HG03039 (cell line): Measurements from ENCODE around the gene ARHGEF12.
A peak's percentile ranks its signal among the peaks of the same experiment; 100 is the strongest.

Source experiments
- ATAC-seq: cut with Tn5 transposase; IDR thresholded peaks from one replicate; pipeline ENCODE4 v1.9.1; 2021; ENCODE audit warnings: mild to moderate bottlenecking, moderate library complexity; ENCODE audit not compliant: unreplicated experiment

ARHGEF12 gene

DNA sequence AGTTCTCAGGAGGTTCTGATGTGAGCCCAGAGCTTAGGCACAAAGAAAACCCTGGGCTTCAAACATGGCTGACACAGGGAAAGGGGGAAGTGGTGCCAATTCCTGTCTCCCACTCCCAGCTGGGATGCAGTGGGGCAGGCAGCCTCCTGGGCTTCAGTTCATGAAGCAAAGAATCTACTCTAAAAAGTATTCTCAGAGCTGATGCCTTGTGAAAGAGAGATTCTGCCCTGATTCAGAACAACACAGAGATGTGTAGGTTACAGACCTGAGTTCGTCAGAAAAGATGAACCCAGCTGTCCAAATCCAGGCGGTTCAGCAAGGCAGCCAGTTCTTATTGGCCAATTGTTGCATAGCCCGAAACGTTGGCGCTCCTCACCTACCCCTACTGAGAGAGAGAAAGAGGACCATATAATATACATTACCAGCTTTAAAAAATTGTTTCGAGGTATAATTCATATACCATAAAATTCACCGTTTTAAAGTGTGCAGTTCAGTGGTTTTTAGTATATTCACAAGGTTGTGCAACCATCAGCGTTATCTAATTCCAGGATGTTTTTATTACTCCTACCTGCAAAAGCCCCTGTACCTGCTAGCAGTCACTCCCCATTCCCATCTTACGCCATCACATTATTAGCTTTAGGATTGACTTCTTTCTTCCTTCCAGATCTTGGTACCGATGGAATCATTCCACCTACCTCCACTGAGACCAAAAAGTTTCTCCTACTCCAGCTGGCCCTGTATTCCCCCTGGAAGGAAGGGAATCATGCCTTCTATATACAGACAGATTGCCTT lies 18.3 kb upstream of the ARHGEF12 start:
- ATAC-seq = no peak

DNA sequence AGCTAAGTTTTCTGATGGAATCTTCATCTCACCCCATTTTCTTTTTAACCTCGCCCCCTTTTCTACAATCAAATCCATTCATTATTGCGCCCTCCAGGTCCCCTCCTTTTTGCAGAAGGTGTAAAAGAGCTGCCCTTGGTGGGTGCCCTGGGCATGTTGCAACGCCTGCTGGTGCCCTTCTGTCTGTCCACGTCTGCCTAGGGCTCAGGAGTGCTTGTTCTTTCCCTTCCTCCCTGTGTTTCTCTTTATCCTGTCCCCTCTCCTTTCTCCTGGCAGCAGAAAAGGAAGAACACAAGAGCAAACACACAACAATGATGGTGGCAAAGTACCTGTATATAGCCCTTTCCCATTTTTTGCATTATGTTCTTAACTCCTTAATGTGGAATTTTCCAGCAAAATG lies 17.3 kb upstream of the ARHGEF12 start:
- no peak for ATAC-seq

DNA sequence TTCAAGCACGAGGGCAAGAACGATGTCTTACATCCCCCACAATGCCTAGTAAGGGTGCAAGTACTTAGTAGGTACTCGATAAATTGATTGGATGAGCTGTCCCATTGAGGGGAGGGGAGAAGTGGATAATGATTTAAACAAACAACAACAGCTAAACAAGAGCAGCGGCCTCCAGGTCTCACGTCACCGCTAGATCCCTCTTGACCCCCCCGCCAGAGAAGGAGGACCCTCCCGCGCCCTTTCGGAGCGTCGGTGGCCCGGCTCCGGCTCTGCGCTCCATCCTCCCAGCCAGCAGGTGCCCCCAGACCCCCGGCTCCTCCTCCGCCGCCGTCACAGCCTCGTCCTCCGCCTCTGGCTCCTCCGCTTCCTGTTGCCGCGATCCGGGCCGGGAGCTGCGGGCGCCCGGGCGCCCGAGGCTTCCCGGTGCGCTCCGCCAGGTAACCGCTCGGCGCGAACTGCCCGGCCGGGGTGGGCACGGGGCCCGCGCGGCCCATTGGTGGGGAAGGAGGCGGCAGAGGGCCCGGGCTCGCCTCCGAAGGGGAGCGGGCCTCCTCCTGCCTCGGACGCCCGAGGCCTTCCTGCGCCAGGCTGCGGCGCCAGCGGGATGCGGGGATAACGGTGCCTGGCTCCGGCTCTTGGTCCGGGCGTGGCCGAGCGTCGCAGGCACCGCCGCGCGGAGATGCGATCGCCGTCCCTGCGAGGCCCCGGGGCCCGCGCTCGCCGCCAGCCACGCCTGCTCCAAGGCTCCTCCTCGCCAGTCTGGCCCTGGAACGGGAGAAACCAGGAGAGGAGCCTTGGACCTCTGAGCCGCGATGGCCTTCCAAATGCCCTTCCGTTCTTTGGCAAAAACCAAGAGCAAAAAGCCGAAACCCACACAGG lies 11.0 kb upstream of the ARHGEF12 start, which contains the start of gene TLCD5:
Gene TLCD5 (plus strand): TSS at position 368 of the 879 bp plus-strand sequence. CDS start 2,143 bp downstream, outside the sequence.
- peak; percentile 49 for ATAC-seq

- ATAC-seq = no peak
Observed at GRCh38 chr11:120326228-120326627, 10.0 kb upstream of the ARHGEF12 start.

DNA sequence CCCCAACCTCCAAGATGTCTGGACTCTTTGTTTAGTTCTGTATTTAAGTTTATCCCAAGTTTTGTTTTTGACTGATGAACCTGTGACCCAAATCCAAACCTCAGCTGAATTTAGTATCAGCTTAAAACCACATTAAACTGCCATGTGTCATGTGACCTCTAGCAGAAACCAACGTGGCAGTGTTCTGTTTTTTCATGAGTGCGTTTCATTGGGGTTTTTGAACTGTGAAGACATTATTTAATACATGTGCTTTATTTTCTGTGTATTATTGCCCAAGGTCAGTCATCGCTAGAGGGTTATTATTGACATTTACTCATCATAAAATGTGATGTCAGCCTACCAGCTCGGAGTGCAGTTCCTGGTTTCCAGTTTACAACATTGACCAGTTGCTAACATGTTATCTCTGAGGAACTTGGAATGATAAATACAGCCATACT lies 9.3 kb upstream of the ARHGEF12 start:
- no peak for ATAC-seq

GRCh38 chr11:120327311-120327710 lies 8.9 kb upstream of the ARHGEF12 start:
- no peak for ATAC-seq

DNA sequence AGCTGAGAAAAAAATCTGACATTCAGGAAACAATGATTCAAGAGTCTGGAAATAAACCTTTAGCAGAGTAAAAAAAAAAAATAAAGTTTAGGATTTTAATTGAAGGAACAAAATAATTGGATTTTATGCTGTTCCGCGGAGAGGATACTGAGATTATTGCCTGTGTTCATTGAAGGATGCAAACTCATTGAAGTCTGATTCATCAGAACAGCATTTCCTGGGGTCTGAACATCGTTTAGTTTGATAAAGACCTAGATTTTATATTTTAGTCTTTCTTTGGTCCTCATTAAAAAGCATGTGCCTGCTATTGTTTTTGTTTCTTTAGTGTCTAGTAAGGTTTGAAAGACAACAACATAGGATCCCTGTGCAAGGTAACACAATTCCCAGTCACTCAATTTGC lies 6.7 kb upstream of the ARHGEF12 start:
- ATAC-seq = no peak

DNA sequence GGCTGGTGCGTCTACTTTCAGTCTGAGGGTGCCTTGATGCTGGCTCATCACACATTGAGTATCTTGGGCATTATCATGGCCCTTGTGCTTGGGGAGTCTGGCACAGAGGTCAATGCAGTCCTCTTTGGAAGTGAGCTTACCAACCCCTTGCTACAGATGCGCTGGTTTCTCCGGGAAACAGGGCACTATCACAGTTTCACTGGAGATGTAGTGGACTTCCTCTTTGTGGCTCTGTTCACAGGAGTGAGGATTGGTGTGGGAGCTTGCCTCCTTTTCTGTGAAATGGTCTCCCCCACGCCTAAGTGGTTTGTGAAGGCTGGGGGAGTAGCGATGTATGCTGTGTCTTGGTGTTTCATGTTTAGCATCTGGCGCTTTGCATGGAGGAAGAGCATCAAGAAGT lies 6.2 kb upstream of the ARHGEF12 start:
- no peak for ATAC-seq

- ATAC-seq = no peak
Observed at GRCh38 chr11:120331301-120331996, 4.8 kb upstream of the ARHGEF12 start.

- ATAC-seq = no peak
Observed at GRCh38 chr11:120332822-120333716, 3.1 kb upstream of the ARHGEF12 start.

- no peak for ATAC-seq
Observed at GRCh38 chr11:120333801-120334200, 2.4 kb upstream of the ARHGEF12 start.

DNA sequence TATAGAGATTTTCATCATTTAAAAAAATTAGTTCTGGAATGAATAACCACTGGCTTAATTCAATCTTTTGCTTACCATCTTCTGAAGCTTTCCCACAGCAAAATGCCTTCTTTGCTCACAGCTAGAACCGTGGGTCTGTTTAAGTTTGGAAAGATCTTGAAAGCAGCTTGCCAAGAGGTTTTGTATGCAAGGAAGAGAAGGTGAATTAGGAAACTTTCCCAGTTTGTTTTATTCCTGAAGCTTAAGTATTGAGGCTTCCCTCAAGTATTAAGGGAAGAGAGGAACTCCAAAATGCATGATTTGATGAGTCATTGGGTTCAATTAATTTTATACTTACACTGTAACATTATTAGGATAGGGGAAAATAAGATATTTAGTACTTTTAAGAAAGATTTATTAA lies 1.9 kb upstream of the ARHGEF12 start:
- no peak for ATAC-seq

GRCh38 chr11:120334894-120335462 lies 1.2 kb upstream of the ARHGEF12 start:
- no peak for ATAC-seq

- ATAC-seq = peak; percentile 12
Observed at GRCh38 chr11:120335556-120335907, 681 bp upstream of the ARHGEF12 start.

GRCh38 chr11:120336641-120337354 lies 585 bp downstream of the ARHGEF12 start:
- no peak for ATAC-seq

GRCh38 chr11:120337355-120338106 lies 1.3 kb downstream of the ARHGEF12 start:
- no peak for ATAC-seq

DNA sequence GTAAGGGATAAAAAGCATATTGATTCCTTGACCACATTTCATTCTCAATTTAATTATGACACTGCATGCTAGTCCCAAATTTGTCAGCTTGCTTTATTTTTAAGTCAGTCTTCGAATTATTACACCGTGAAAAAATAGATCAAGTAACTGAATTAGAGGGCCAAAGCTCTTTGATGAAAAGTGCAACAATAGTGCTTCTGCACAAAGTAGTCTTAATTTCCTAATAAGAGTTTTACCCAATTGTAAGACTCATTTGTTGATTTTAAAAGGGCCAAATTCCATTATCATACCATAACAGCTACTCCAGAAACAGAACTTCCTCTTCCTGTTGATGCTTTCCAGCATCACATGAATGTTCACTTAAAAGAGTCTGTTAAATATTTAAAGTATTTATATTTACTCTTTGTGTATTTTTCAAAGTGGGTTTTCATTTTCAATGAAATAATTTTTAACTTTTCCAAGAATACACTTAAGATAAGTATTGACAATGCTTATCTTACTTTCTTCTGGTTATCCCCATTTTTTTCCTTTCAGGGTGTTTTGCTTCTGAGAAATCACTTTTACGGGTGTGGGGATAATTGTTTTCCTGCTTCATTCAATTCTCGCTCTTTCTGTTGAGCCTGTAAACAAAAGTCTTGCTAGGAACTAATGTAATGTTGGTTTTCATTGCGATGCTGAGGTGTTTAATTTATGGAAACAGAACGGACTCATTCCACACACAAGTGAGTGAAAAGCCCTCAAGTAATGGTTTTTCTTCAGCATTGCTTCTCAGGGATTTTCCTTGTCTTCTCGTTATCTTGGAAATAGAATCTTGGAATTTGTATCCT lies 2.1 kb downstream of the ARHGEF12 start:
- ATAC-seq = no peak

DNA sequence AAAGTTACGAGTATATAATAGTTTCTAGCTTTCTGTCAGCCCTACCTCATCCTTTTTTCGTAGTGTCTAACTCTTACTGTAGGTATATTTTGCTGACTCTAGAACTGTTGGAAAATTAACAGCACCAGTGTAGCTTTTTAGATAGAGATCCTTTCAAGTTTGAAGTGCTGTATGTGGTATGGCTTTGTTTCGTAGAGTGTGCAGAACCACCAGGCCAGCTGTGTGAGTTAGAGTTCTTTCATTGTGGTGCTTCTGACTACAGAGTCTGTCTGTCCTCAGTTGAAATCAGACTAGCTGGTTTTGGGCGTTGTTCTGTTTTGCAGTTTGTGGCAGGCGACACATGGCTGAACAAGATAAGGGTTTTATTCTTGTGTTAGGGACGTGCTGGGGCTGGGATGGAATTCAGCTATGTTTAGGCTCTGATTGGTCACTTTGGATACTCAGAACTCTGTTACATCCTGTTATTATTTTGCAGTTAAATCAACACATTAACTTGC lies 3.2 kb downstream of the ARHGEF12 start:
- no peak for ATAC-seq
